ENCODE data around the gene CHD6.

DNA sequence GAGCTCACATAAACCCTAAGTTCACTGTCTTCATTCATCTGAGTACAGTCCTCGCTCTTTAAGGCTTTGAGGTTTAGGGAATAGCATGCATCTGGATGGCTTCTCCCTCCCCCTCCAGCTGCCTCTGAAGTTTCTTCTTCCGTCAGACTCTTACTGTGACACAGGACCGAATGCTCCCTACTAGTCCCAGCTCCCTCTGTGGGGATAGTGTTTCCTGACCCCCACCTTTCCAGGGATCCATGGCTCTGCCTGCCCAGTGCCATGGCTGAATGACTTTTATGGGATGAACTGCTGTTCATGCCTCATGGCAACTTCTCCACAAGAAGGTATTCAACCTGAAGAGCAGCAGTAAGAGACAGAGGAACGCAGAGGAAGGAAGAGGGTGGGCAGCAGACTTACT, 171.7 kb downstream of the CHD6 start:
- TF ChIP-seq, protein P1, sequence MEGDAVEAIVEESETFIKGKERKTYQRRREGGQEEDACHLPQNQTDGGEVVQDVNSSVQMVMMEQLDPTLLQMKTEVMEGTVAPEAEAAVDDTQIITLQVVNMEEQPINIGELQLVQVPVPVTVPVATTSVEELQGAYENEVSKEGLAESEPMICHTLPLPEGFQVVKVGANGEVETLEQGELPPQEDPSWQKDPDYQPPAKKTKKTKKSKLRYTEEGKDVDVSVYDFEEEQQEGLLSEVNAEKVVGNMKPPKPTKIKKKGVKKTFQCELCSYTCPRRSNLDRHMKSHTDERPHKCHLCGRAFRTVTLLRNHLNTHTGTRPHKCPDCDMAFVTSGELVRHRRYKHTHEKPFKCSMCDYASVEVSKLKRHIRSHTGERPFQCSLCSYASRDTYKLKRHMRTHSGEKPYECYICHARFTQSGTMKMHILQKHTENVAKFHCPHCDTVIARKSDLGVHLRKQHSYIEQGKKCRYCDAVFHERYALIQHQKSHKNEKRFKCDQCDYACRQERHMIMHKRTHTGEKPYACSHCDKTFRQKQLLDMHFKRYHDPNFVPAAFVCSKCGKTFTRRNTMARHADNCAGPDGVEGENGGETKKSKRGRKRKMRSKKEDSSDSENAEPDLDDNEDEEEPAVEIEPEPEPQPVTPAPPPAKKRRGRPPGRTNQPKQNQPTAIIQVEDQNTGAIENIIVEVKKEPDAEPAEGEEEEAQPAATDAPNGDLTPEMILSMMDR (IDR thresholded peaks at IDR 0.05): no peak
- no peak for TF ChIP-seq POLR2A (IDR thresholded peaks at IDR 0.05)

Measured in heart left ventricle (tissue), 13 donors.